GM19438 (cell line): ENCODE data around the gene LRRC8E.
"Not testable (repeated sequence)": the region's sequence is repeated elsewhere in the genome, so short reads cannot be mapped to it uniquely, and the experiment has no call there.

Source experiments
- ATAC-seq: cut with Tn5 transposase; IDR thresholded peaks from one replicate; pipeline ENCODE4 v1.9.1; 2021; ENCODE audit warnings: low read depth; ENCODE audit not compliant: unreplicated experiment

The LRRC8E gene

GRCh38 chr19:7928741-7929701, 40.7 kb downstream of the LRRC8E start:
- no peak for ATAC-seq

- ATAC-seq = not testable (repeated sequence)
Observed at GRCh38 chr19:7930030-7930429, 41.7 kb downstream of the LRRC8E start.

DNA sequence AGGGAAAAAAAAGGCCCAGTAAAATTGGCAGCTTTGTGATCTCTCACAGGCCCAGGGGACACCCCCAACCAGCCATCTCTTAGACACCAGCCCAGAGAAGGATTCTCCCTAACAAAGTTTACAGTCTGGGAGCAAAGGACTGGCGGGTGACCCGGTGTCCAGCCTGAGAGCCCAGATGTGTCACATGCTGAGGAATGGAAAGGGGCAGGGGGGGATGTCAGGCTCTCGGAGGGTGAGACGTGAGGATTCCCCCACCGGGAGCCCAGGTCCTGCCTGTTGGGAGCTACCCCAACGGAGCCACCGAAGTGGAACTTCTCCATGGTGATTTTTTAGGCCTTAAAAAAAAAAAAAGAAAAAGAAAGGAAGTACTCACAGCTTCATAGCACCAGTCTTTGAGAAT, 42.5 kb downstream of the LRRC8E start:
- ATAC-seq = no peak

DNA sequence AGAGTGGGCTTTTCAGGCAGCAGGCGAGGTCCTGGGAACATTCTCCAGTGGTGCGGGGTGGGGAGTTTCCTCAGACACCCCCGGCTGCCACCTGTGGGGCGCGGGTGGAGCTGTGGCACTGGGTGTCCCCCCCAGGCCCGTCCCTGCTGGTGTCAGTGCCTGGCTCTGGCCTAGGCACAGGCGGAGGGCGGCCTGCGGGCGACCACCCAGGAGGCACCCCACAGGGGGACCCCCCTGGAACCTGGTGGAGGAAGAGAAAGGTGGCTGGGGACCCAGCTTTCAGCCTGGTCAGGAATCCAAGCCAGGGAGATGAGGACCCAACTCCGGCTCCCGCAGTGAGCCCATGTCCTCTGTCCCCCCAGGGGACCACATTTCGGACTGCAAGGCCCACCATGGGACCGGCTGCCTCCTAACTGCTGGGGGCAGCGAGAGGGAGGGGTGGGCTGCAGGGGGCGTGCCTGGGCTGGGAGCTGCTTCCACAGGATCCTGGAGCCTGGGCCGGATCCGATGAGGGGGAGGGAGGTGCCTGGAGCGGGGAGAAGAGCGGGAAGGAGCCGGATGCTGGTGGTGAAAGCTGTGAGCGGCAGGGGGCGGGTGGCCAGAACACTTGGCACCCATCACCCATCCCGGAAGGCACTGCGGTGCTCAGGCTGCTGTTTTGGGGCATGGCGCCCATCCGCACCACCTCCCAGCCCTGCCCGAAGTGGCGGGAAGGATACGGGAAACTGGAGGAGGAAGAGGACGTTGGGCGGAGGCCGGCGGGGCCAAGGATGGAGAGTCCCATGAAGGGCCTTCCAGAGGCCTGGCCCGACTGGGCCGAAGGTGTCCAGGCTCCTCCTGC, 43.1 kb downstream of the LRRC8E start:
- ATAC-seq = no peak

GRCh38 chr19:7932276-7932929, 44.1 kb downstream of the LRRC8E start:
- no peak for ATAC-seq

DNA sequence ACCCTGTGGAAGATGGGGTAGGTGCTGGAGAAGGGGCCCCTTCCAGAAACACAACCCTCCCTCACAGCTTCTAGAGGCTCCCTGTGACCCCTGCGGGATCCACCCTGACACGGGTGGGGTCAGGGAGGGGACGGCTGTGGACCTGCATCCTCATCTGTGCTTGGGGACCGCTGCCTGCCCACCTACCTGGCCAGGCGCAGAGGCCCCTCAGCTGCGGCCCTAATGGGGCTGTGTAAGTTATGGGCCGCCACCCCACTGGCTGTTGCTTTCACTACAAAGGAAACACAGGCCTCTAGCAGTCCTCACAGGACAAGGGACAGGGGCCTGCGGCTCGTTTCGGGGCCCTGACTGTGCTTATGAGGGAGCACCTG, 44.6 kb downstream of the LRRC8E start:
- no peak for ATAC-seq

DNA sequence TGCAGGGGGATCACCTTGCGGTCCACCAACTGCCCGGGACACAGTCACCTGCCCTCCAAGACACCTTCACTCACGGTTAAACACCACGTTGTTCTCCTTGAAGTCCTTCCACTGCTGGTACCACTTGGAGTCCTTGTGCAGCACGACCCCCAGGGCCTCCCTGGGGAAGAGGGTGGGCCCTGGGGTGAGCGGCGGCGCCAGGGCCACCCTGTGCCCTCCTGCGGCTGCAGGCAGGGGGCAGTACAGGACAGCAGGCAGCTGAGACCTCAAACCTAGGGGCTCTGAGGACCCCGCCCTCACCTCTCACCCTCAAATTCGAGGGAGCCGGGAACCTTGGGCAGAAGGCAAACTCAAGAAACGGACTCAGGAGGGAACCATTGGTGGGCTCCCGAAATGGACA, 45.1 kb downstream of the LRRC8E start:
- no peak for ATAC-seq

DNA sequence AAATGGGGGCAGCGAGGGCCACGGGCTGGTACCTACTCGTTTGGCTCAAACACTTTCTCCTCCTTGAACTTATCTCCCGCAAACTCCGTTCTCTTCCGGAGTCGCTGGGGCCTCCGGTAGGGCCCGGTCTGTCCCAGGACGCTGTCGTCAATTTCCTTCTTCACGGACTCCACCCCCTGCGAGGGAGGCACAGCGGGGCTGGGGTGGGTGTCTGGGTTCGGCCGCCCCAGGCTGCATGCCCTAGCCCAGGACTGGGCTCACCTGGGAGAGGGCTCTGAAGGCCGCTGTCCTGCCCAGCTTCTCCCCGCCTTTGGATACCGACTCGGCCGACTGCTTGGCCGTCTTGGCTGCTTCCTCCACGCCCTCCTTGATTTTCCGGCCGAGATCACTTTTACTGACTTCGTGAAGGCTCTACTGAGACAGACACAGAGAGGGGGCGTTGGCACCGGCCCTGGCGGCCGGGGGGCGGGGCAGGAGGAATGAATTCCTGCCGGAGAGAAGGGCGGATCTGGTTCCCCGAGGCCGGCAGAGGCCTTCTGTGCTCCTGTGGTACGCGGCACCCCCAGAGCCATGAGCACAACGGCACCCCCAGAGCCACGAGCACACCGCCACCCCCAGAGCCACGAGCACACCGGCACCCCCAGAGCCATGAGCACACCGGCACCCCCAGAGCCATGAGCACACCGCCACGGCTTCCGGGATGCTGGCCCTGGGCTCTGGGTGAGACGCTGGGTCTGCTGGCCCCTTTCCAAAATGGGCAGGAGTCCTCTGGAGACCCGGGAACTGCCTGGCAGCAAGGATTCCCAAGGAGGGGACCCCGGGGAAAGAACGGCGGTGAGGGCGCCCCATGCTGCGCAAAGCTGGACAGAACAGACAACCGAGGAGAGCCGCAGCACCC, 45.8 kb downstream of the LRRC8E start:
- ATAC-seq = no peak

DNA sequence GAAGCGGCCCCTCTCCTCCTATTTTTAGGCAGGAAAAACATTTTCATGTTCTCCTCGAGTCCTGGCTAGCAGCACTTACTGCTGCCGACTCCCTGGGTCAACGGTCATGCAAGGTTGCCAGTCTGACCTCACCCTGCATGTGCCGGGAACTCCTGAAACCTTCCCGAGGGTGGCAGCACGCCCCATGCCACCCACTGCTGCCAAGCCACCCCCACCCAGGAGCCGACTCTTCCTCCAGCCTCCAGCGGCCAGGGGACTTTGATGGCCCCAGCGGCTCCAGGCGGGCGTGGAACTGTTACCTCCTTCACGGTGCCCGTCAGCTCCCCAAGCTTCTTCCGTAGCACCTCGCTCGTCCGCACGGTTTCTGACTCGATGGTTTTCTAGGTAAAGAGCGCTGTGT, 46.5 kb downstream of the LRRC8E start:
- no peak for ATAC-seq

DNA sequence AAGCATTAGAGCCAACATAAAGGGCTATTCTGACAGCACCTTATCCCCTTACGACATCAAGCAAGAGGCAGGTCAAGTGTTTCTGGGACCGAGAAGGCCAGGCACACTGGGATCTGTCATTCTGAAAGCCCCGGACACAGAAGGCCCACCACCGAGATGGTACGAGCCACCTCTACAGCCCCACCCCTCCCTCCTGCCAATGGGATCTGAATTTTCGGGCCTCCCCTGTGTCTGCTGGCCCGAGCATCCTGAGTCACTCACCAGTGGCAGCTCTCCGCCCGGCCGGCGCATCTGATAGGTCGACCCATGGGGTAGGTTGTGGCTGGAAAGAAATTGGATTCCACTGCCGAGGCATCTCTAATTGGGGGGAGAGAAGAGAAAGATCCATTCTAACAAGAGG, 52.5 kb downstream of the LRRC8E start:
- no peak for ATAC-seq

GRCh38 chr19:7941895-7942596, 53.7 kb downstream of the LRRC8E start:
- ATAC-seq = no peak

DNA sequence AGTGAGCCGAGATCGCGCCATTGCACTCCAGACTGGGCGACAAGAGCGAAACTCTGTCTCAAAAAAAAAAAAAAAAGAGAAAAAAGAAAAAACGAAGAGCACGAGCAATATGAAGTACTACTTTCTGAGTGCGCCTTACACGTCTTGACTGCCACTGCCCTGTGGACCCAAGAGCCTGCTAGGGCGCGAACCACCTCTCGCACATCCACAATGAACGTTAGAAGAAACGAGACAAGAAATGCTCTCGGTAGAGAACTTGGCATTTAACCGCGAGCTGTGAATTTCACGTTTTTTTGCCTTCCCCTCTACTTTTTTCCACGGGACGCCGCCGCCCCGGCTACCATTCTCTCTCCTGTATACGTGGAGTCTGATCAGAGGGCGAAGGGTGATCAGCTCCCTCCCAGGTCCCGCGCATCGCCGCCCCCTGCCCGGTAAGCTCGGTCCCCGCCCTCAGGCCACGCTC, 54.7 kb downstream of the LRRC8E start:
- ATAC-seq = no peak

GRCh38 chr19:7943444-7944176, 55.3 kb downstream of the LRRC8E start, which contains the start of gene TIMM44:
Gene TIMM44, minus strand, starts transcription at chr19:7943666. Its CDS starts 15 bp downstream, at chr19:7943651.
- ATAC-seq = peak; percentile 90

- no peak for ATAC-seq
Observed at GRCh38 chr19:7944177-7944761, 56.0 kb downstream of the LRRC8E start.

DNA sequence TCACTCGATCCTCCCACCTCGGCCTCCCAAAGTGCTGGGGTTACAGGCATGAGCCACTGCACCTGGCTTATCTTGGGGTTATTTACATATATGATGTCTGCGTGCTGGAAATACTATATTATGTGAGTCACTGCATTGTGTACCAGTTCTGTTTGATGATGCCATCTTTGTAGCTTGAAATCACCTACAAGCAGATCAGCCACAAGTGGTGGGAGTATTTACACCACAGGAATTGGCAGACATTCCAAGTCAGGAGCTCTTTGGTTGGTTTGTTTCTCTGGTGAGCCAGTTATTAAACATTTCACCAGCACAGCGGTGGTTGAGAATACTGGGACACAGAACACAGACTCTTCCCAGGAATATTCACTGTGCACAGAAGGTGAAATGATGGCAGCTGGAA, 59.6 kb downstream of the LRRC8E start:
- ATAC-seq = no peak
